Caki2 (cell line): Measurements from ENCODE around the gene RYR1. TPM values are rescaled to one million over a fixed set of nuclear protein-coding genes. Genes with fewer than 3 reads are reported as not detected.
"Not testable (repeated sequence)": the region's sequence is repeated elsewhere in the genome, so short reads cannot be mapped to it uniquely, and the experiment has no call there.

Experiments
- DNase-seq: peaks from one replicate; pipeline ENCODE4 v3.0.0-alpha.2; 2015; ENCODE audit warnings: low read depth
- in situ Hi-C: cut with HindIII; loops from 2 replicates; pipeline ENCODE4 v1.10.0; 2016; ENCODE audit warnings: low sequenced_read_pairs, low pct_unique_long_range_greater_than_20kb, mixed read lengths
- total RNA-seq: library from RNA; depleted of rRNA; stranded (reverse); fragments of >200 nt; shearing (Covaris generic); gene quantifications from 2 replicates; pipeline ENCODE4 v1.2.3, GENCODE V29; 2014; ENCODE audit warnings: low replicate concordance

RYR1 gene
- total RNA-seq, 1 experiment from 2014 or later, result under 0.01 TPM

DNA sequence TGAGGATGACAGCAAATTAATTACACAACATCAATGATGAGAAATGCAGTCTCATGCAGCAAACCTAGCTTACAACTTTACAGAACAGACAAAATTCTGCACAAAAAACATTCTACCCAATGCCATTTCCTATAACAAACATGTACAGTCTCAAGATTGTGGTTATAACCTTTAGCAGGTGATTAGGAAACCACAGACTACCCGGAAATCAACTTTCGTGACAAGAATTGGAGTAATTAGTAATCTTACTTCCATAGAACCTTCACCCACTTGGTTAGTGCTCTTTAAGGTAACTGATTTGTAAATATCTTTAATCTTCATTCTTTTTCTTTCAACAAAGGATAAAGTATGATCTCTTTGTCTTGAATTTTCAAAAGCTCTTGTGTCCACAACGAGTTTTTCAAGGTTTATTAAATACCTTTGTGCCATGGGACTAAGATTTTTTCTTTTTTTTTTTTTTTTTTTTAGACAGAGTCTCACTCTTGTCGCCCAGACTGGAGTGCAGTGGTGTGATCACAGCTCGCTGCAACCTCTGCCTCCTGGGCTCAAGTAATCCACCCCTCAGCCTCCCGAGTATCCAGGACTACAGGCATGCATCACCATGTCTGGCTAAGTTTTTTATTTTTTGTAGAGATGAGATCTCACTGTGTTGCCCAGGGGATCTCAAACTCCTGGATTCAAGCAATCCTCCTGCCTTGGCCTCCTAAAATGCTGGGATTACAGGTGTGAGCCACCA, 105.5 kb downstream of the RYR1 start:
- in situ Hi-C loops, result loop anchor here (25.0 kb wide), 1 partner anchor 248 kb away; the partner anchor contains the start of gene LGALS7B
- DNase-seq, result no peak

DNA sequence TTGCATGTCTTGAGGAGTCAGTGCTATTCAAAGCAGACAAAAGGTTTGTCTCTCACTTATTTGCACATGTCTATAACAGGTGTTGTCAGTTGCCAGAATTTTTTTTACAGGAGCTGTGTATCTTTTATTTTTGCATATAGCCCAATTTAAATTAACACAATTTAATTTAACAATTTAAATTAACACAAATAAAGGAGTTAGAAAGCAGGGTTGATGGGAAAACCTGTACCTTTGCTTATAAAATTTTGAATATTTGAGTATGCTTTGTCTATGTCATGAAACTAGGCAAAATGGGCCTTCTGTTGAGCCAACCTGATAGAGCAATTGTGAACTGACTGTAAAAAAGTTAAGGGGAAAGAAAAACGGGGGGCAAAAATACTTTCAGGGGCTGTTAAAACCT, 106.3 kb downstream of the RYR1 start:
- DNase-seq, result no peak
- in situ Hi-C loops, result loop anchor here (25.0 kb wide), 1 partner anchor 248 kb away; the partner anchor contains the start of gene LGALS7B

GRCh38 chr19:38542040-38542439, 108.5 kb downstream of the RYR1 start:
- no peak for DNase-seq
- in situ Hi-C loops, result loop anchor here (25.0 kb wide), 1 partner anchor 245 kb away; the partner anchor contains the start of gene LGALS7B

GRCh38 chr19:38543286-38543806, 109.9 kb downstream of the RYR1 start:
- no peak for DNase-seq
- in situ Hi-C loops, result loop anchor here (25.0 kb wide), 1 partner anchor 244 kb away; the partner anchor contains the start of gene LGALS7B

GRCh38 chr19:38543807-38544568, 110.5 kb downstream of the RYR1 start:
- DNase-seq, result peak; percentile 99
- in situ Hi-C loops, result loop anchor here (25.0 kb wide), 1 partner anchor 243 kb away; the partner anchor contains the start of gene LGALS7B

DNA sequence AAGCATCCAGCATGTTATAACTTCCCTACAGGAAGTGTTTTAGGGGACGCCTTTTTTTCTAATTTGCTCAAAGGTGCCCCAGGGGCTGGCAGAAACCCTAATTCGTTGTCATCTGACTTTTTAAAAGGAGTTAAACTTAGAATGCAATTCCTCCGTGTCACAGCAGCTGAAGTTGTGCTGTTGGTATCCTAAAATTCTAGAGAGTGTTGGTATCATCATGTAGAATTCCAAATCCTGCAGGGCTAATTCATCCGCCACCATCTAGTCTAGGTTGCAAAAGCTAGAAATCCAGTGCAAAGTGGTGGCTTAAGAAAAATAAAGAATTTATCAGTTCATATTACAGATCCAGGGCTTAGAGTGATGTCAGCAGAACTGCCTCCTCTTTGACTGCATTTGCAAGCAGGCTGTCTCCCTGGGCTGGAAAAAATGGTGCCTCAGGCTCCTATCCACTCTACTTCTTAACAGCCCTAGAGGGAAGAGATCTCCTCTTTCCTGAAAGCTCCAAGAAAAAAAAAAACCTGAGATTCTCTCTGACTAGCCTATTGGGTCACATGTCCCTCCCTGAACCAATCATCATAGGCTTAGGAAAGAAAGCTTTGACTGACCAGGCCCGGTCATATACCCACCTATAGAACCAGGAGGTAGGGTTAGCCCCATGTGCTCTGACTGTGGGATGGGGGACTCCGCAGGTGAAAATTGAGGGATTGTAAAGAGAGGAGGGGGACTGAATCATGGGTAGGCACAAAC, 111.3 kb downstream of the RYR1 start:
- DNase-seq, result peak; percentile 59
- in situ Hi-C loops, result loop anchor here (25.0 kb wide), 1 partner anchor 243 kb away; the partner anchor contains the start of gene LGALS7B

DNA sequence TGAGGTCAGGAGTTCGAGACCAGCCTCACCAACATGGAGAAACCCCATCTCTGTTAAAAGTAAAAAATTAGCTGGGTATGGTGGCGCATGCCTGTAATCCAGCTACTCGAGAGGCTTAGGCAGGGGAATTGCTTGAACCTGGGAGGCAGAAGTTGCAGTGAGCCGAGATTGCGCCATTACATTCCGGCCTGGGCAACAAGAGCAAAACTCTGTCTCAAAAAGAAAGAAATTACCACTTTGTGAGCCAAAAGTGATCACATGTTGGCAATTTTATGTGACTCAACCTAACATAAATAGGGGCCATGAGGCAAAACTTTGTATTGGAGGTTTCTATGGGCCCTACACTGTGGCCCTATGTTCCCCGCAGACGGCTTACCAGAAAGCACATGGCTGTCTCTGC, 112.1 kb downstream of the RYR1 start:
- no peak for DNase-seq
- in situ Hi-C loops, result loop anchor here (25.0 kb wide), 1 partner anchor 242 kb away; the partner anchor contains the start of gene LGALS7B

DNA sequence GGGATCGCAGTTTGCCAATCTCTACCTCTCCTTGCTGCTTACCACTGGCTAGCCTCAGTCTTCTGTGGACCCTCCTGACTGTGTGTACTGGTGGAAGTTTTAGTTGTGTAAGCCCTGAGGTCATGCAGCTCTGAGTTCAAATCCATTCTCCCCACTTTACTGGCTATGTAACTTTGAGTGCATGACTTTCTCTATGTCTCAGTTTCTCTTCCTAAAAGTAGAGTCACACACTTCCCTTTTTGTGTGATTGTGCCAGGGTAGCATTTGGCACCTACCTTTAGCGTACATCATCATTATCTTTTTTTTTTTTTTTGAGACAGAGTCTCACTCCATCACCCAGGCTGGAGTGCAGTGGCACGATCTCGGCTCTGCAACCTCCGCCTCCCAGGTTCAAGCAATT, 113.9 kb downstream of the RYR1 start:
- in situ Hi-C loops, result loop anchor here (25.0 kb wide), 1 partner anchor 240 kb away; the partner anchor contains the start of gene LGALS7B
- no peak for DNase-seq

- no peak for DNase-seq
- in situ Hi-C loops, result loop anchor here (25.0 kb wide), 1 partner anchor 238 kb away; the partner anchor contains the start of gene LGALS7B
These were observed 115.6 kb downstream of the RYR1 start for GRCh38 chr19:38549061-38549460.

GRCh38 chr19:38549942-38550341, 116.5 kb downstream of the RYR1 start:
- no peak for DNase-seq
- in situ Hi-C loops, result loop anchor here (25.0 kb wide), 1 partner anchor 237 kb away; the partner anchor contains the start of gene LGALS7B

- in situ Hi-C loops, result no loop called here
- no peak for DNase-seq
These were observed 116.9 kb downstream of the RYR1 start for GRCh38 chr19:38550376-38550775.

DNA sequence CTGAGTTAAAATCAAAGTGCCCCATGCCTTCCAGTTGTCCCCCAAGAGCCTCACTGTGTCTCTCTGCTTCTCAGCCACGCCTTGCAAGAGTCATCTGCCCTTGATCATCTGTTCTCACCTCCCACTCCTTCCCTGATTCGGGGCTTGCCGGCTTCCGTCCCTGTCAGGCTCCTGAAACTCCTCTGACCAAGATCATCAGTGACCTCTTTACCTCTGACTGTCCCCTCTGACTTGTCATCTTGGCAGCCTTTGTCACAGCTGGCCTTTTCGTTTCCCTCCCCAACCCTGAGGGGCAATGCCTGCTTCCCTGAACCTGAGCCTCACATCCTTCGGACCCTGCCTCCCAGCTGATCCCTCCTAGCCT, 117.9 kb downstream of the RYR1 start:
- no peak for DNase-seq

DNA sequence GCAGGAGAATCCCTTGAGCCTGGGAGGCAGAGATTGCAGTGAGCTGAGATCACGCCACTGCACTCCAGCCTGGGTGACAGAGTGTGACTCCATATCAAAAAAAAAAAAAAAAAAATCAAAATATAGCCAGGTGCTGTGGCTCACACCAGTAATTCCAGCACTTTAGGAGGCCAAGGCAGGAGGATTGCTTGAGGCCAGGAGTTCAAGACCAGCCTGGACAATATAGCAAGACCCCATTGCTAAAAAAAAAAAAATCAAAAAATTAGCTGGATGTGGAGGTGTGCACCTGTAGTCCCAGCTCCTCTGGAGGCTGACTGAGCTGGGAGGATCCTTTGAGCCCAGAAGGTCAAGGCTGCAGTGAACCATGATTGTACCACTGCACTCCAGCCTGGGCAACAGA, 119.7 kb downstream of the RYR1 start:
- in situ Hi-C loops, DNase-seq: not testable (repeated sequence)

More for the DNA sequence above, 117.9 kb downstream of the RYR1 start:
- in situ Hi-C loops, result no loop called here

- in situ Hi-C loops, result no loop called here
- DNase-seq, result no peak
These were observed 121.2 kb downstream of the RYR1 start for GRCh38 chr19:38554676-38555141.

DNA sequence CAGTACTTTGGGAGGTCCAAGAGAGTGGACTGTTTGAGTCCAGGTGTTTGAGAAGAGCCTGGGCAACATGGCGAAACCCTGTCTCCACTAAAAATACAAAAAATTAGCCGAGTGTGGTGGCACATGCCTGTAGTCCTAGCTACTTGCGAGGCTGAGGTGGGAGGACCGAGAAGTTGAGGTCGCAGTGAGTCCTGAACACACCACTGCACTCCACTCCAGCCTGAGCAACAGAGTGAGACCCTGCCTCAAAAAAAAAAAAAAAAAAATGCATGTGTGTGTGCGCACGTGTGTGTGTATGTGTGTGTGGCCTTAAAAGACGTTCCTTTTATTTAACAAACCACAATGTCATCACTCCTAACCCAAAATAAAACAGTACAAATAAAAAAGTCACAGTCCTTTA, 121.7 kb downstream of the RYR1 start:
- in situ Hi-C loops, result no loop called here

GRCh38 chr19:38556521-38557174, 123.2 kb downstream of the RYR1 start:
- in situ Hi-C loops, result no loop called here
- no peak for DNase-seq

More for the DNA sequence above, 121.7 kb downstream of the RYR1 start:
- no peak for DNase-seq

DNA sequence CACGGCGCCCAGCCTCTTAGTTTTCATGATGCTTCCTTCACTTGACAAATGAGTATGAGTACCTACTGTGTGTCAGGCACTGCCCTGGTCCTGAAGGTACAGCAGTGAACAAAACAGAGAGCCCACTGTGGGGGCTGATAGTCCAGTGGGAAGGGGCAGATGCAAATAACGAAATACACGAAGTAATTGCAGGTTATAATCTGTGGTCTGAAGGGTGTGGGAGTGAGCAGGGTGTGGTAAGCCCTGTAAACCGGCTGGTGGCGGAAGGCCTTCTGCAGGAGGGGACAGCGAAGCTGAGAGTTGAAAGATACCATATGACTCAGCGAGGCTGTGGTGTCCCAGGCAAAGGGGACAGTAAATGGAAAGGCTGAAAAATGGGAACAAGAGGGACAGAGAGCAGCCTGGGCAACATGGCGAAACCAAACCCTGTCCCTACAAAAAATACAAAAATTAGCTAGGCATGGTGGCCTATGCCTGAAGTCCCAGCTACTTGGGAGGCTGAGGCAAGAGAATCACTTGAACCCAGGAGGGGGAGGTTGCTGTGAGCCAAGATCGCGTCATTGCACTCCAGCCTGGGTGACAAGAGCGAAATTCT, 123.8 kb downstream of the RYR1 start:
- DNase-seq, result peak; percentile 18

More for the DNA sequence above, 123.8 kb downstream of the RYR1 start:
- in situ Hi-C loops, result no loop called here
